Measurements from ENCODE around the gene GLUL. TPM values are rescaled to one million over a fixed set of nuclear protein-coding genes. Genes with fewer than 3 reads are reported as not detected.

The GLUL gene
- total RNA-seq, 1 donor from 2014 or later: 37.8 TPM

DNA sequence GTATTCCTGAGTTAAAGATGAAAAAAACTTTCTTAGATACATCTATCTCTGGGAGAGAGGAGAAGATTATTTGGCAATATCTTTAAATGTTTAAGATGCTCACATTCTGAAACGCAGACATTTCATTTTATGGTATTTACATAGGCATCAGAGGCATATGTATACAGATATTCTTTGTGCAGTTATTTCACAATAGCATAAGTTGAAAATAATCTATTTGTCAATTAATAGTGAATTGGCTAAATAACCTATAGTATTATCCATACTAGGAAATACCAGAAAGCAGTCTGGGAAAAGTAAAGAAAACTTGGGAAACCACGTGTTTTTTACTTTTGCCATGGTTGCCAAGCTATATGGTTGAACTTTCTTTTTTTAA lies 35.9 kb downstream of the GLUL start:
- POLR2A ChIA-PET: no interaction called here
- H3K27ac Mint-ChIP-seq: no peak overlapping the region
- intact Hi-C loops (cut with micrococcal nuclease): no loop called here

DNA sequence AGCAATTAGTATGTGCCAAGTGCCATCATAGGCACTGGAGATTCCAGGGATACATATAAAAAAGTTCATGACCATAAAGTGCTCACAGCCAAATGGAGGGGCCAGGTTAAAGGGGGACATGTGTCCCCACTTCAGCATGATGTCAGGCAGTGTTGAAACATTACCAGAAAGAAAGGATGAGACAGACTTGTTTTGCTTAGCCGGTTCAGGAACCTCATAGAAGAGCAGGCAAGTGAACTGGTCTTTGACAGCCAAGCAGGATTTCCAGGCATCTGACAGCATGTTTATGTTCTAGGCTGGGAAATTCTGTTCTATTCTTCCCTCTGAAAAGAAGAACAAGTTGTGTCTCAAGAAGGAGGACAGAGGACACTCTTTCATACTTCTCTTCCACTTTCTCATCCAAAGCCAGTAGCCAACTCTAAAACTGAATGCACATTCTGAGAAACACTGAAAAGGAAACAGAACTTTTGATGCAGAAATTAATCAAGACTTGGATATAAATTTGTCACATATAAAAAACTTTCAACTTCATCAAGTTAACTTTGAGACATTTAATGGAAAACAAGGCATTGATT lies 39.7 kb downstream of the GLUL start:
- DNase-seq (no peak), ATAC-seq (ENCODE audit: low read depth) (no peak)
- Mint-ChIP-seq H3K27ac (no peak overlapping the region), H3K4me3 (no peak overlapping the region), H3K4me1 (no peaks in the 10 kb centered on the region), H3K9me3 (no peaks in the 10 kb centered on the region), H3K36me3 (ENCODE audit: low read depth) (no peaks in the 10 kb centered on the region), H3K27me3 (peaks cover 6% of the 10 kb centered on the region)
- intact Hi-C loops (cut with micrococcal nuclease): no loop called here
- ChIA-PET CTCF (no interaction called here), POLR2A (no interaction called here)
- TF ChIP-seq CTCF (IDR thresholded peaks at IDR 0.05): no peak

More for the DNA sequence above, 35.9 kb downstream of the GLUL start:
- H3K4me3 Mint-ChIP-seq: no peak overlapping the region
- TF ChIP-seq CTCF (IDR thresholded peaks at IDR 0.05): no peak
- no peaks in the 10 kb centered on the region for H3K36me3 Mint-ChIP-seq (ENCODE audit: low read depth)
- CTCF ChIA-PET: interaction anchor here (0.7 kb wide), 1 partner anchor 15 kb away, joined by 3 read pairs; no protein-coding TSS in a partner anchor
- H3K9me3 Mint-ChIP-seq: no peaks in the 10 kb centered on the region
- H3K4me1 Mint-ChIP-seq: no peaks in the 10 kb centered on the region
- no peak for DNase-seq
- no peak for ATAC-seq (ENCODE audit: low read depth)
- H3K27me3 Mint-ChIP-seq: peaks cover 3% of the 10 kb centered on the region

DNA sequence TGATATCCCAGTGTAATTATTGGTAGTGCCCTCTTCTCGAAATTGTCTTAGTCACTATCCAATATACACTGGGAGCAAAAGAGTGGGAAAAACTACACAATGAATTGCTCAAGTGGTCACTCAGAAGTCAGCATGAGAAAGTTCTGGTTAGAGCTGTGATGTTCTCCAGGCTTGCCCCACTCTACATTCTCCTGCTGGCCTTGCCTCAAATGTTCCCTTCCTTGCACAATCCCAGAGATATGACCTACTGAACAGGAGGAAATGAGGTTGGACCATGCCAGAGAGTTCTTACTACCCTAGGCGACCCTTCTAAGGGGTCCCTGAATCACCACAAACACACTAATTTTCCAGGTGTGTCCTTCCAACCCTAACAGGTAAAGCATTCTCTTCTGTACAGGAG lies 40.8 kb downstream of the GLUL start:
- H3K27me3 Mint-ChIP-seq: peaks cover 3% of the 10 kb centered on the region
- TF ChIP-seq CTCF (IDR thresholded peaks at IDR 0.05): no peak
- CTCF ChIA-PET: no interaction called here
- intact Hi-C loops (cut with micrococcal nuclease): no loop called here
- no peak overlapping the region for H3K27ac Mint-ChIP-seq
- POLR2A ChIA-PET: no interaction called here
- H3K4me1 Mint-ChIP-seq: no peaks in the 10 kb centered on the region
- H3K36me3 Mint-ChIP-seq (ENCODE audit: low read depth): no peaks in the 10 kb centered on the region
- DNase-seq (no peak), ATAC-seq (ENCODE audit: low read depth) (no peak)
- H3K4me3 Mint-ChIP-seq: no peak overlapping the region
- H3K9me3 Mint-ChIP-seq: no peaks in the 10 kb centered on the region

DNA sequence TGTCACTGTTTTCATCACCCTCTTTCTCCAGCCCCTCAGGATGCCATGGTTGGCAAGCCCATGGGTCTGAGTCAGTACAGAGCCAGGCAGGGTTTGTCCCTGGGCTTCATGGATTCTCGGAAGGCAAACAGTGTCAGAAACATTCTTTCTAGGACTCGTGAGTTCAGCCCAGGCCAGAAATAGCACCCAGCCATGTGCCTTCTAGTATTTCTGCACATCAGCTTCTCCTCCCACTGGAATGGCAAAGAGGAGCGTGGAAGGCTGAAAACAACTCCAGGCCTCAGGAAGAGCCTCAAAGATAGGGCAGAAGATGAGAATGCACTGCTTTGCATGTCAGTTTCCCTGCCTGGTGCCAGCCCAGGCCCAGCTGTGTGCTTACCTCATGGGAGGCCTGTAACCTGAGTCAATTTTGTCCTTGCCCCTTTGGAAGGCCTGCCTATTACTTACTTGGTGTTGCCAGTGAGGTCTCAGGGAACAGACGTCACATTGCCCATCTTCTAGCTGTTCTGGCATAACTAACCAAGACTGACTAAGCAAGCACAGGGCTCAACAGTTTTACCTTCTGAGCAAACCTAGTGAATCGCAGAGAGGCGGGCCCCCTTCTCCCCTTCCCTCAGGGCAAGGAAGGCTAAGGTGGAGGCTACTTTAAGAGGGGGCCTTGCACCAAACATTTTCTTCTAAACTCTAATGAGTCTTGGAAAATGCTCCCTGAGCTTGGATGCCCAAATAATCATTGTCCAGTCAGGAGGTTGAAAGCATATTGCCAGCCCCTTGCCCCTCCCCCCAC lies 42.4 kb downstream of the GLUL start:
- DNase-seq (no peak), ATAC-seq (ENCODE audit: low read depth) (no peak)
- Mint-ChIP-seq H3K4me1 (no peaks in the 10 kb centered on the region), H3K9me3 (no peaks in the 10 kb centered on the region), H3K4me3 (no peak overlapping the region), H3K36me3 (ENCODE audit: low read depth) (no peaks in the 10 kb centered on the region), H3K27me3 (peaks cover 3% of the 10 kb centered on the region), H3K27ac (no peak overlapping the region)
- no peak for TF ChIP-seq CTCF (IDR thresholded peaks at IDR 0.05)
- CTCF ChIA-PET: interaction anchor here (1.4 kb wide), 1 partner anchor 206 kb away, joined by 3 read pairs; no protein-coding TSS in a partner anchor
- POLR2A ChIA-PET: no interaction called here
- intact Hi-C loops (cut with micrococcal nuclease): no loop called here

DNA sequence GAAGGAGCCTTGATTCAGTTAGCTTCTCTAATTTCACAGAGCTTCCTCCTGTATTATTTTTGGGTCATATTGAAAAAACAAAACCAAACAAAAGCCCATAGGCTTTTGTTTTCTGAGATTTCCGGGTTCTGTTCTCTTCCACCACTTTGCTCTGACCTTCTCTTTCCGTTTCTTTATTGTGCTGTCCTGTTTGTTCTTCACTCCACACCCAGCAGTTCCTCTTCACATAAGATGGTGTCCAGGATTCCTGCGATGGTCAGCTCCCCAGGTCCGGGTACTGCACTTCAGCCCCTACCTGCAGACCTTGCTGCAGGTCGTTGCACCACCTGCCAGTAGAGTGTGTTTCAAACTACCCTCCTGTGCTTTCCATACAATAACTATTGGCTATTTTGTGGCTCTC lies 44.6 kb downstream of the GLUL start:
- Mint-ChIP-seq H3K9me3 (no peaks in the 10 kb centered on the region), H3K27ac (no peak overlapping the region), H3K36me3 (ENCODE audit: low read depth) (no peaks in the 10 kb centered on the region), H3K4me1 (no peaks in the 10 kb centered on the region), H3K4me3 (no peak overlapping the region), H3K27me3 (peaks cover 3% of the 10 kb centered on the region)
- POLR2A ChIA-PET: no interaction called here
- no peak for TF ChIP-seq CTCF (IDR thresholded peaks at IDR 0.05)
- no peak for DNase-seq
- intact Hi-C loops (cut with micrococcal nuclease): no loop called here
- CTCF ChIA-PET: no interaction called here
- ATAC-seq (ENCODE audit: low read depth): no peak
